Measurements from ENCODE around the gene L3MBTL4. TPM values are rescaled to one million over a fixed set of nuclear protein-coding genes. Genes with fewer than 3 reads are reported as not detected.

The L3MBTL4 gene
- total and polyA plus RNA-seq, 9 of the 15 experiments (the other 6 are each of a cell fraction or from before 2014, with no cell fraction given), result not detected

- in situ Hi-C loops (cut with MboI), result no loop called here
- Histone ChIP-seq H3K36me3 (ENCODE audit: control insufficient read depth, insufficient read depth, low read length) (no peaks in the 10 kb centered on the region), H4K20me1 (replicated peaks; ENCODE audit: control insufficient read depth, insufficient read depth, low read length) (no peaks in the 10 kb centered on the region), H3K4me2 (ENCODE audit: insufficient read depth, low read length) (no peak overlapping the region), H3K9ac (ENCODE audit: insufficient read depth in 1 of 2, low read depth in 2 of 2, low read length in 2 of 2) (no peak overlapping the region), H3K27ac (ENCODE audit: extremely low read depth, low read depth, low read length) (no peak overlapping the region), H3K27me3 (ENCODE audit: control insufficient read depth in 2 of 2, insufficient read depth in 2 of 2, low read length in 2 of 2) (no peaks in the 10 kb centered on the region), H3K4me1 (replicated peaks in 1 of 2; ENCODE audit: control insufficient read depth in 2 of 2, insufficient read depth in 2 of 2, low read length in 2 of 2) (no peaks in the 10 kb centered on the region), H3K79me2 (ENCODE audit: control insufficient read depth, insufficient read depth, low read length) (no peaks in the 10 kb centered on the region), H2AFZ (ENCODE audit: low read depth, low read length) (no peak overlapping the region), H3K4me3 (no peak overlapping the region), H3K9me1 (ENCODE audit: control insufficient read depth, insufficient read depth, low read length) (no peaks in the 10 kb centered on the region), H3K9me3 (replicated peaks; ENCODE audit: control insufficient read depth, insufficient read depth, low read depth, low read length) (no peaks in the 10 kb centered on the region)
- no peak for ATAC-seq
- no peak for FAIRE-seq
- no TSS peak for BruUV-seq (replicated peaks)
- POLR2A ChIA-PET, result no interaction called here
- intact Hi-C loops (cut with micrococcal nuclease), result no loop called here
- DNase-seq (ENCODE audit: extremely low read depth in 1 of 4, low spot score in 3 of 4), result no peak
- CTCF ChIA-PET (ENCODE audit: low intra/inter-chr PET ratio), result no interaction called here
- TF ChIP-seq RUNX1 (IDR thresholded peaks at IDR 0.05; ENCODE audit: low read depth), result no peak
- TF ChIP-seq ZNF586 (CRISPR knock-in tag; conservative IDR thresholded peaks at IDR 0.05), result no peak
- no peak for TF ChIP-seq YBX1 (IDR thresholded peaks at IDR 0.05)
- TF ChIP-seq RFX5 (IDR thresholded peaks at IDR 0.05; ENCODE audit: low read depth, low read length), result no peak
- TF ChIP-seq SPI1 (IDR thresholded peaks at IDR 0.05; ENCODE audit: borderline replicate concordance, low read depth, low read length), result no peak
- TF ChIP-seq NONO (IDR thresholded peaks at IDR 0.05; ENCODE audit: low read depth in 2 of 2, low read length in 1 of 2), result no peak
- TF ChIP-seq BRD9 (IDR thresholded peaks at IDR 0.05; ENCODE audit: low read depth, partially characterized antibody), result no peak
- TF ChIP-seq NR2C2 (CRISPR knock-in tag; IDR thresholded peaks at IDR 0.05), result no peak
- TF ChIP-seq NR2C2 (tag; IDR thresholded peaks at IDR 0.05), result no peak
- no peak for TF ChIP-seq ARID4B (CRISPR knock-in tag; IDR thresholded peaks at IDR 0.05)
- TF ChIP-seq, protein P1, sequence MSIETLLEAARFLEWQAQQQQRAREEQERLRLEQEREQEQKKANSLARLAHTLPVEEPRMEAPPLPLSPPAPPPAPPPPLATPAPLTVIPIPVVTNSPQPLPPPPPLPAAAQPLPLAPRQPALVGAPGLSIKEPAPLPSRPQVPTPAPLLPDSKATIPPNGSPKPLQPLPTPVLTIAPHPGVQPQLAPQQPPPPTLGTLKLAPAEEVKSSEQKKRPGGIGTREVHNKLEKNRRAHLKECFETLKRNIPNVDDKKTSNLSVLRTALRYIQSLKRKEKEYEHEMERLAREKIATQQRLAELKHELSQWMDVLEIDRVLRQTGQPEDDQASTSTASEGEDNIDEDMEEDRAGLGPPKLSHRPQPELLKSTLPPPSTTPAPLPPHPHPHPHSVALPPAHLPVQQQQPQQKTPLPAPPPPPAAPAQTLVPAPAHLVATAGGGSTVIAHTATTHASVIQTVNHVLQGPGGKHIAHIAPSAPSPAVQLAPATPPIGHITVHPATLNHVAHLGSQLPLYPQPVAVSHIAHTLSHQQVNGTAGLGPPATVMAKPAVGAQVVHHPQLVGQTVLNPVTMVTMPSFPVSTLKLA (conservative IDR thresholded peaks at IDR 0.05), result no peak
- TF ChIP-seq CCNT2 (IDR thresholded peaks at IDR 0.05; ENCODE audit: borderline replicate concordance, extremely low read depth, insufficient read length, low read depth, low read length), result no peak
- no peak for TF ChIP-seq NR2C1 (IDR thresholded peaks at IDR 0.05)
- TF ChIP-seq NR2C1 (tag; IDR thresholded peaks at IDR 0.05), result no peak
- TF ChIP-seq, protein P2, sequence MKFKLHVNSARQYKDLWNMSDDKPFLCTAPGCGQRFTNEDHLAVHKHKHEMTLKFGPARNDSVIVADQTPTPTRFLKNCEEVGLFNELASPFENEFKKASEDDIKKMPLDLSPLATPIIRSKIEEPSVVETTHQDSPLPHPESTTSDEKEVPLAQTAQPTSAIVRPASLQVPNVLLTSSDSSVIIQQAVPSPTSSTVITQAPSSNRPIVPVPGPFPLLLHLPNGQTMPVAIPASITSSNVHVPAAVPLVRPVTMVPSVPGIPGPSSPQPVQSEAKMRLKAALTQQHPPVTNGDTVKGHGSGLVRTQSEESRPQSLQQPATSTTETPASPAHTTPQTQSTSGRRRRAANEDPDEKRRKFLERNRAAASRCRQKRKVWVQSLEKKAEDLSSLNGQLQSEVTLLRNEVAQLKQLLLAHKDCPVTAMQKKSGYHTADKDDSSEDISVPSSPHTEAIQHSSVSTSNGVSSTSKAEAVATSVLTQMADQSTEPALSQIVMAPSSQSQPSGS (CRISPR knock-in tag; IDR thresholded peaks at IDR 0.05), result no peak
- no peak for TF ChIP-seq COPS2 (conservative IDR thresholded peaks at IDR 0.05)
- TF ChIP-seq ZNF184 (CRISPR knock-in tag; IDR thresholded peaks at IDR 0.05), result no peak
These were observed 83.9 kb downstream of the L3MBTL4 start for GRCh38 chr18:6330786-6331185.

All from K562 (cell line).